GM21576 (cell line): Measurements from ENCODE around the gene ITGA8.
A peak's percentile ranks its signal among the peaks of the same experiment; 100 is the strongest.
"Not testable (repeated sequence)": the region's sequence is repeated elsewhere in the genome, so short reads cannot be mapped to it uniquely, and the experiment has no call there.

Experiments used
- ATAC-seq: cut with Tn5 transposase; IDR thresholded peaks from one replicate; pipeline ENCODE4 v1.9.1; 2021; ENCODE audit warnings: mild to moderate bottlenecking, moderate library complexity; ENCODE audit not compliant: unreplicated experiment

Gene ITGA8

DNA sequence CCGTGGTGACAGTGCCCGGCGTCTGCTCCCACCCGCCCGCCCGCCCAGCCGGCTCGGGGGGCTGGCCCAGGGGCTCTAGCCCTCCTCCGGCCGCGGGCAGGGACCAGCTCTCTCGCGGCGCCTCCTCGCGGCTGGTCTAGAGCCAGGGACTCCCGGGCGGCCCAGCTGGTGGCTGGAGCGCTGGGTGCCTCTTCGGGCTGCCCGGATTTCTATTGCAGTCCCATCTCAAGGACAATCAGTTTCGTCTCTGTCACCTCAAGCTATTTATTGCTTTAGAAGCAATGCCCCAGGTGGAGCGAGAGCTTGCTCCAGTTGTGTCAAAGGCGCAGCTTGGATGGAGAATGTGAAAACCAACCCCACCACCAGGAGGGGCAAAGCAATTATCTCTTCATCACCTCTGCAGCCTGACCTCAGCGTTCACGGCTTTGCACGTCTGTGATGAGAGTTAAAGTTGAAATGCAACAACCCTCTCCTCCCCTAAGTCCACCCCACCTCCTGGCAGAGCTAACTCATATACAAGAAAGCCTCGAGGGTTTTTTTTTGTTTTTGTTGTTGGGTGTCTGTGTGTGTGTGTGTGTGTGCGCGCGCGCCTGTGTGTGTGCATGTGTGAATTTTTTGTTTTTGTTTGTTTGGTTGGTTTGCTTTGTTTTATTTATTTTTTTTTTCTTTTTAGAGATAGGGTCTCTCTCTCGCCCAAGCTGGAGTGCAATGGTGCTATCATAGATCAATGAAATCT, at the start of gene ITGA8:
ITGA8 (minus strand) TSS at position 24 of the 736 bp plus-strand sequence. CDS start 151 bp downstream, outside the sequence.
- ATAC-seq, result no peak

DNA sequence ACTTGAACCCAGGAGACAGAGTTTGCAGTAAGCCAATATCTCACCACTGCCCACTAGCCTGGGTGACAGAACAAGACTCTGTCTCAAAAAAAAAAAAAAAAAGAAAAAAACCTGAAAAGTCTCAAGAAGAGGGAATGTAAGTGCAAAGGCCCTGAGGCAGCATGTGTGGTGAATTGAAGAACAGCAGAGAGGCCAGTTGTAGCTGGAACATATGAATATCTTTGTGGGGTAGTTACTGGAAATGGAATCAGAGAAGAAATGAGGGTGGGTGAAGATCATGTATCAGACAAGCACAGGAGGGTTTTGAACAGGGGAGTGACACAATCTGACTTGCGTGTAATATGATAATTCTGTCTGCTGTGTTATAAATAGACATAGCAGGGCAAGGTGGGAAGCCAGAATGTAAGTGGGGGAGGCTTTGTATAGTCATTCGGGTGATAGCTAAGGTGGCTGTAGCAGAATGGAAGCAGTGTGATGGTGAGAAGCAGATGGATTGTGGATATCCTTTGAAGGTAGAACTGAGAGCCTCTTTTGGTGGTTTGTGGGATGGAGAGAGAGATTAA, 45.3 kb upstream of the ITGA8 start:
- no peak for ATAC-seq

DNA sequence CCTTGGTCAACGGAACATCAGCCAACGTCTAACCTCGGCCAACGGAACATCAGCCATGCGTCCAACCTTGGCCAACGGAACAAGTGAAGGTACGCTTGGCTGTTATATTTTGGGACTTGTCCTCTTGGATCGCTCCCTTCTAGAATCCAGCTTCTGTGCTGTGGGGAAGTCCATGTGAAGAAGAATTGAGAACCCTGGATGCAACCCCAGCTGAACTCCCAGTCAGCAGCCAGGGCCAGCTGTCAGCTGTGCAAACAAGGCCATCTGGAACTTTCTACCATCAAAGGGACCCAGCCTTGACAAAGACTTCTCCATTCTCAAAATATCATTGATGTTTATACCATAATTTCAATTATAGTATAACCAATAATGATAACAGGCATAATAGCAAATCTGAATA, 43.3 kb upstream of the ITGA8 start:
- no peak for ATAC-seq

DNA sequence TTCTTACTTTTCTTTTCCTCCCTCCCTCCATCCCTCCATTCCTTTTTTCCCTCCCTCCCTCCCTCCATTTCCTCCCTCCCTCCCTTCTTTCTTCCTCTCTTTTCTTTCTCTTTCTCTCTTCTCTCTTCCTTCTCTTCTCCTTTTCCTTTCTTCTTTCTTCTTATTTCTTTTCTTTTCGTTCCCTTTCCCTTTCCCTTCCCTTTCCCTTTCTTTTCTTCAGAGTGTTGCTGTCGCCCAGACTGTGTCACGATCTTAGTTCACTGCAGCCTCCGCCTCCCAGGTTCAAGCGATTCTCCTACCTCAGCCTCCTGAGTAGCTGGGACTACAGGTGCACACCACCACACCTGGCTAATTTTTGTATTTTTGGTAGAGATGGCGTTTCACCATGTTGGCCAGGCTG, 42.5 kb upstream of the ITGA8 start:
- ATAC-seq, result not testable (repeated sequence)

DNA sequence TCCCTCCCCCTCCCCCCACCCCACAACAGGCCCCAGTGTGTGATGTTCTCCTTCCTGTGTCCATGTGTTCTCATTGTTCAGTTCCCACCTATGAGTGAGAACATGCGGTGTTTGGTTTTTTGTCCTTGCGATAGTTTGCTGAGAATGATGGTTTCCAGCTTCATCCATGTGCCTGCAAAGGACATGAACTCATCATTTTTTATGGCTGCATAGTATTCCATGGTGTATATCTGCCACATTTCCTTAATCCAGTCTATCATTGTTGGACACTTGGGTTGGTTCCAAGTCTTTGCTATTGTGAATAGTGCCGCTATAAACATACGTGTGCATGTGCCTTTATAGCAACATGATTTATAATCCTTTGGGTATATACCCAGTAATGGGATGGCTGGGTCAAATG, 41.5 kb upstream of the ITGA8 start:
- ATAC-seq, result not testable (repeated sequence)

DNA sequence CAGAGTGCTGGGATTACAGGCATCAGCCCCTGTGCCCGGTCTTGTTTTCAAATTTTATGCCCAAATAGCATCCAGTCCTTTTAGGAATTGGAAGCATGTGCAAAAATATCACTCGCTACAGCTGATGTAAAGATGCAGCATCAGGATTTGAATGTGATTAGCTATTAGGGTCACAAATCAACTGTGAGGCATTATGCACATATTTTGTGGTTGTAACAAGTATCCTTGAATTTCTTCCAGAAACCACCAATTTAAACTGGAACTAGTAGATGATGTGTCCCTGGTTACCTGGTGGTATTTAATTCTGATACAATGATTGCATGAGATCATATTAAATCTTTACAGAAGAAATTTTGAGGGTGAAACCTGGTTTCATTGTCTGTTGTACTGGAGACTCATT, 41.0 kb upstream of the ITGA8 start:
- ATAC-seq, result no peak

- ATAC-seq, result no peak
Observed at GRCh38 chr10:15759265-15759664, 39.5 kb upstream of the ITGA8 start.

GRCh38 chr10:15758618-15759017, 38.9 kb upstream of the ITGA8 start:
- ATAC-seq, result no peak

GRCh38 chr10:15754937-15755336, 35.2 kb upstream of the ITGA8 start:
- no peak for ATAC-seq

DNA sequence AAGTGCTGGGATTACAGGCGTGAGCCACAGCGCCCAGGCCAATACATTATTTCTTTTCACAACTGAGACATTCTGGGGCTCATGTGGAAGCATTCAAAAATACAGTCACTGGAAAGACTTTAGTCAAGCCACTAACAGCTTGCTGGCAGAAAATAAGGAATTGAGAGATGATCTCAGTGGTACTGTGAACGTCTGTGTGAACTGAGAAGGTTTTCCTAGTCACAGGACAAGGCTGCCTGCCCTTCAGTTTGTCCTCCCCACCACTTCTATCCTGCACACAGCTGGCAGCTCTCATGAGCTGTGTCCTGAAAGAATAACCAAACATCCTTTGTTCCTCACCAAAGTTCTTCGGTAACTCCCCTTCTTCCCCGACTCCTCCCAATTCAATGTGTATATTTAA, 31.3 kb upstream of the ITGA8 start:
- no peak for ATAC-seq

- no peak for ATAC-seq
Observed at GRCh38 chr10:15748126-15748525, 28.4 kb upstream of the ITGA8 start.

DNA sequence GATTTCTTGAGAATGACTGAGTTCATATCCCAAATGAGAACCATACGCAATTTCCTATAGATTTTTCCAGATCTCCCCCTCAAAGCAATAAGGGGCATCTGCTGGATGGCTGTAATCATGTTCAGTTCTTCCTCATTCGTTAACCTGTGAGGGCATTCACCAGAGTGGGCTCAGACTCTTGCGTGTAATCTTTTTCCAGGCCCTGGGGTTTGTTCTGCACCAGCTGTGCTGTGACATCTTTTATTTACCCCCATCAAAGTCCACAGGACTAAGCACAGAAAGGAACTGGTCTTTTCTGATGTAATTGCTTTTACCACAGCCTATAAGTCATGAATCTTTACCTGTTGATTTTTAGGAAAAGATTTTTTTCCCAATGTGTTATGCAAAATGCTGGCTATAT, 27.9 kb upstream of the ITGA8 start:
- ATAC-seq, result no peak

DNA sequence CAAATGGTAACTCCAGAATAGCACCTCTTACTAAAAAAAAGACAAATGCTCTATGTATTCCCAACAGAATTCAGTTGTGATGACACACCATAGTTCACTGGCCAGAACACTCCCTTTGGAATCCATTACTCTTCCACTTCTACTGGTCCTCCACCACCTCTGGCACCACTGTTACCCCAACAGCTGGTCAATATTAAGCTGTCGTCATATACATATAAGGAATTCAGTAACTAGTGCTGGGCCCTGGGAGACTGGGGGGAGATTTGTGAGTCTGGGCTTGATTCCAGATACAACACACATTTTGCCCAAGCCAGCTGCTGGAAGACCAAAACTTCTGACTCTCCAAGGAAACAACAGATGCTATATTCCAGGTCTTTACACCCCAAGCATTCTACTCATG, 26.0 kb upstream of the ITGA8 start:
- no peak for ATAC-seq

DNA sequence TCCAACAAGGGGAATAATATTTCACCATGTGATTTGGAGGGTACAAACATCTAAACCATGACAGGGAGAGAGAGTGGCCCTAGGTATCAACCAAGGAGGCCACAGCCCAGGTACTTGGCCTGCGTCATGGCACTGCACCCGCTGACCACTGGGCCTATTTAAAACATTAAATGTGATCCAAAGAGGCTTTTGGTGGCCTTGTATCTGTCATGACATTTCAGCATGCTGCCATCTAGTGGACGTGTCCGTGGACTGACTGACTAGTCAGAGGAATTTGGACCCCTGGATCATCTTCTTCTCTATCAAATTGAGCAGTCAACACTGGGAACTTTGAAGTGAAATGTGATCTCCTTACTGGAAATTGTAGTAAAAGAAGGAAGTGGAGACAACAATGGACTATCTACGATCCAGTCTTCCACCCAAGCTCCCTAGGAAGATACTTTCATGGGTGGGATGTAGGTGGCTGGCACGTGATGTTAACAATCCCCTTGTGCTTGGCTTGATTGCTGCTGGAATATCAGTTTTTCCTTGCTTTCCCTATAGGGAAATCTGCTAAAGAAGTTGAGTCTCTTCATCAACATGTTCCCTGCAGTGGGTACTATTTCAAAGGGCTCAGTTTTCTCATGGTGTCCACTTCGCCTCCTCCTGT, 24.6 kb upstream of the ITGA8 start:
- ATAC-seq, result peak; percentile 47

- ATAC-seq, result no peak
Observed at GRCh38 chr10:15743443-15743842, 23.7 kb upstream of the ITGA8 start.

DNA sequence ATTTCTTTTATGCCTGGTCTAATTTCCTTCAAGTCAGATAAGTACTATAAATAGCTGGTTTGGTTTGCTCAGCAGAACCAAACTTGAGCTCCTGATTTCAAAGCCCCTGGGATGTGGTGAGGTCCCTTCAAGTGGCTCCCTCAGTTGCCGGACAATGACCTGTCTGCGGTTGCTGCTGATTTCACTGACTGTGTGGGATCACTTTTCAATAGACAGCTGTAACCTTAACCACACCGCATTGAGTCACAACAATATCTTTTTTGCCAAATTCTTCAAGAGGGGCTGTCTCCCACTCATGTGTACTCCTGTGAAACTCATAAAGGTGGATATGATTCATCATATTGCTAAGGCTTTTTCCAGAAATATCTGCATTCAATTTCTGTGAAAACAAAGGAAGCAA, 23.1 kb upstream of the ITGA8 start:
- no peak for ATAC-seq

DNA sequence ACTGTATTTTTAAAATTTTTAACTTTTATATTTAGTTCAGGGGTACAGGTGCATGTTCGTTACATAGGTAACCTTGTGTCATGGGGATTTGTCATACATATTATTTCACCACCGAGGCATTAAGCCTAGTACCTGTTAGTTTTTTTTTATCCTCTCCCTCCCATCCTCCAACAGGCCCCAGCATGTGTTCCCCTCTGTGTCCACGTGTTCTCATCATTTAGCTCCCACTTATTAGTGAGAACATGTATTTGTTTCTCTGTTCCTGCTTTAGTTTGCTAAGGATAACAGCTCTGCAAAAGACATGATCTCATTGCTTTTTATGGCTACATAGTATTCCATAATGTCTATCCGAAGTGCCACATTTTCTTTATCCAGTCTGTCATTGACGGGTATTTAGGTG, 22.4 kb upstream of the ITGA8 start:
- ATAC-seq, result no peak

GRCh38 chr10:15741581-15741980, 21.9 kb upstream of the ITGA8 start:
- ATAC-seq, result no peak

DNA sequence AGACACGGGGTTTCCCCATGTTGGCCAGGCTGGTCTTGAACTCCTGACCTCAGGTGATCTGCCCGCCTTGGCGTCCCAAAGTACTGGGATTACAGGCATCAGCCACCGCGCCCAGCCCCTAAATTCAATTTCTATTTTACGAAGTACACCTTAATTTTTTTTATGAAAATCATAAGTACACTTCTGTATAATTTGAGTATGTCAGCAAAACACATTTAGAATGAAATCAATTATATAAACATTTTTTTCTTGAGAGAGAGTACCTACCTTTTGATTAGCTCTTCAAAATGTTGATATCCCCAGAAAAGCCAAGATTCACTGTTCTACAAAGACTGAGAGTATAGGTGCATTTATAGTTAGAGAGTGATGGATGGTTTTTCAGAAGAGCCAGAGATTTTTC, 20.5 kb upstream of the ITGA8 start:
- no peak for ATAC-seq

DNA sequence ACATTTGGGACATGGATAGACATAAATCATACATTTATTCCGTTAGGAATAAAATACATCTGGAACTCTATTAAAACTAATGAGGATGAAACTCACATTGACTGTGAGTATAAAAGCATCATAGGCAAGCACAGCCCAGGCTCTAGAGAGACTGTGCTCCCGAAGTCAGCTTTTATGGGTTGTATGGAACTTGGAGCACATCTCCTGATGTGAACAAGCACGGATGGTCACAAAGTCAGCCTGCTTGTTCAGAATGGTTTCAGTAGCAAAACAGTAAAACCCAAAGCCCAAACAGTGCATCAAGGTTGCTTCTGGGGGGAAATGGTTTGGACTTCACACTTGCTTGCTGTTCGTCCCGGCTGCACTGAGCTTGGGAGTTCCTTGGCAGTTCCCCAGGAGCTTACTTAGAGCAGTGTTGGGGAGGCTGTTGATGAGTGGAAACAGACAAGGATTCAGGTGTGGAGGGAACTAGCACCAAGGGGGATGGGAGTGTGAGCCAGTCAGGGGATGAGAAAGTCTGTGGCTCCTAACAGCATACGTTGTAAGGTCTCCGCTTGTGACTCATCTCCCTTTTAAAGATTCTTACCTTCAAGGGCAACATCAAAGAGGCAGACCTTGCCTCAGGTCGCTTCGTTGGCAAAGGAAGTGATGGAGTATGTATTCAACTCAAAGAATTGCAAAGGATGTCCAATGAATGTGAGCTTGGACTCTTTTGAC, 19.7 kb upstream of the ITGA8 start:
- ATAC-seq, result no peak

DNA sequence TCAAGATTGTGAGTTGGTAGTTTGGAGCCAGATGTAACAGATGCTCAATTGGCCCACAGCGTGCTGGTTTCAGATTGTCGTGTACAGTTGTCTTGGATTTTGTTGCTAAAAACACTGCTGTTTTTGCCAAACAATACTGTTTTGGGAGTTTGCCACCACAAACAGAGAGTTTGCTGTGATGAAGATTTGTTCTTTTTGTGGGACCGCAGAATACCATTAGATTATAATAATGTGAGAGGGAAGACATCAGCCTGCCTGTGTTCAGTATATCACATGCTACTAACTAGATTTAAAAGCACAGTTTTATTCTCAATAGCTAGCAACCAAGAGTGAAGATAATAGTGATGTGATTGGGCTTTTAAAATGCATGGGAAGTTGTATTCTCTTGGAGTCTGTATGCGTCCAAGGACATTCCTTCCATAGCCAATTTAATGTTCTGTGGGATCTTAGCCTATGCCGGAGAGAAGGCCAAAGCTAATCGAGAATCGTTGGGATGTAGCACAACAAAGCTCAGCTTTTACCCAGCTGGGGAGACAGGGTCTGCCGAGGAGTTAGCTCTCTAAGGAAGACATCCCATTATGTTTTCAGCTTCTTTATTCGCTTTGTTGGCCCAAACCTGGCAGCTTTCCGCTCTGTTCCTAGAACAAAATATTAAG, 18.7 kb upstream of the ITGA8 start:
- ATAC-seq, result no peak
